ENCODE results near the gene TRMT10B. TPM values are rescaled to one million over a fixed set of nuclear protein-coding genes. Genes with fewer than 3 reads are reported as not detected.

The TRMT10B gene
- total RNA-seq, 1 experiment from 2014 or later: 5.7 TPM

GRCh38 chr9:37784291-37784615 is 30.6 kb downstream of the TRMT10B start:
- Histone ChIP-seq H3K79me1 (ENCODE audit: insufficient read depth, low read depth, low read length, poor library complexity, severe bottlenecking) (peaks cover 6% of the 10 kb centered on the region), H3K27ac (ENCODE audit: insufficient read length, low read depth, low read length) (no peak overlapping the region), H4K5ac (ENCODE audit: insufficient read length, low read depth, low read length) (no peak overlapping the region), H3K27me3 (ENCODE audit: insufficient read depth, low read length) (no peaks in the 10 kb centered on the region), H4K20me1 (ENCODE audit: control insufficient read depth, insufficient read depth, insufficient read length) (no peaks in the 10 kb centered on the region), H2BK20ac (ENCODE audit: low read depth, low read length, poor library complexity, severe bottlenecking) (no peak overlapping the region), H3K23me2 (ENCODE audit: insufficient read length, low read depth, low read length, poor library complexity, severe bottlenecking) (peaks cover 5% of the 10 kb centered on the region), H2BK120ac (ENCODE audit: low read depth, low read length, poor library complexity, severe bottlenecking) (no peak overlapping the region), H2AFZ (ENCODE audit: low read length) (no peak overlapping the region), H2AK5ac (ENCODE audit: insufficient read length, low read length) (no peak overlapping the region), H3K23ac (ENCODE audit: insufficient read length, low read depth, low read length) (no peak overlapping the region), H3K9ac (ENCODE audit: extremely low read depth, insufficient read length, low read length) (peak overlapping the region; percentile 78), H3K18ac (ENCODE audit: insufficient read length, low read depth, low read length) (no peak overlapping the region), H3K4ac (ENCODE audit: low read depth, low read length) (no peak overlapping the region), H3K4me2 (ENCODE audit: insufficient read depth, insufficient read length, low read length) (peak overlapping the region; percentile 88), H2BK12ac (ENCODE audit: insufficient read length, low read depth, low read length) (no peak overlapping the region), H2BK15ac (ENCODE audit: low read depth, low read length) (no peak overlapping the region), H3K4me1 (ENCODE audit: insufficient read depth, low read length) (no peaks in the 10 kb centered on the region), H4K8ac (replicated peaks; ENCODE audit: insufficient read length, low read depth, low read length) (no peak overlapping the region), H3K79me2 (ENCODE audit: insufficient read depth, low read length) (peaks cover 11% of the 10 kb centered on the region; the same call in 1 of the 2 replicates), H3K9me3 (ENCODE audit: control insufficient read depth, low read depth, low read length) (no peaks in the 10 kb centered on the region), H2BK5ac (ENCODE audit: insufficient read length, low read length) (no peak overlapping the region), H3T11ph (ENCODE audit: low read length) (no peak overlapping the region), H3K56ac (ENCODE audit: insufficient read length, low read depth, low read length) (no peak overlapping the region), H3K14ac (ENCODE audit: insufficient read depth, low read length) (no peak overlapping the region), H4K91ac (ENCODE audit: insufficient read length, low read depth, low read length) (no peak overlapping the region)
- Mint-ChIP-seq H3K36me3 (ENCODE audit: insufficient read depth in 1 of 3, low read depth in 3 of 3) (peaks cover 30 to 48% (median 40%) of the 10 kb centered on the region in 3 experiments; a peak in 6 of 7 replicates), H3K4me1 (peaks cover 5 to 9% of the 10 kb centered on the region in 2 experiments; a peak in 3 of 4 replicates), H3K27ac (peak overlapping the region in 2 of 3 experiments; percentile 96 to 97; a peak in 6 of 7 replicates), H3K9me3 (0 out of 5 replicates have a peak, but pooled peaks cover 0 to 3% of the 10 kb centered on the region in 2 experiments), H3K27me3 (ENCODE audit: low read depth) (peaks cover 23% of the 10 kb centered on the region), H3K4me3 (peak overlapping the region; percentile 97 to 98)
- WGBS (ENCODE audit: extremely low coverage, insufficient read length, low lambda C conversion rate): no CpG with 5 or more reads among the region's 6 CpGs
- no peak for TF ChIP-seq CTCF (conservative IDR thresholded peaks at IDR 0.05)
- no peak for DNase-seq
